CD4-positive, CD25-positive, alpha-beta regulatory T cell (primary cell): ENCODE results near the gene KLHDC8A. TPM values are rescaled to one million over a fixed set of nuclear protein-coding genes. Genes with fewer than 3 reads are reported as not detected.
A peak's percentile ranks its signal among the peaks of the same experiment; 100 is the strongest.

Experiments
- ATAC-seq, 2 donors: fragments of 150-1000 bp; cut with Tn5 transposase; one replicate each; pipeline ENCODE4 v1.10.0; 2021; ENCODE audit warnings: low read depth in 2 of 2, moderate number of reproducible peaks in 2 of 2, moderate library complexity in 1 of 2
- DNase-seq, 3 donors: peaks; one replicate each; pipeline versions ENCODE4 v3.0.0 to v3.0.0-alpha.2; 2012 to 2022; ENCODE audit warnings: mixed read lengths in 1 of 3
- H3K27ac ChIP-seq: one replicate; pipeline ENCODE4 v1.7.0; 2013; ENCODE audit warnings: mild to moderate bottlenecking, low read length; ENCODE audit not compliant: insufficient read depth, poor library complexity, severe bottlenecking
- H3K27me3 ChIP-seq: one replicate; pipeline ENCODE4 v1.7.0; 2013; ENCODE audit warnings: low read length; ENCODE audit not compliant: control insufficient read depth, insufficient read depth
- H3K36me3 ChIP-seq: one replicate; pipeline ENCODE4 v1.7.0; 2013; ENCODE audit warnings: mild to moderate bottlenecking, low read length, moderate library complexity; ENCODE audit not compliant: control insufficient read depth, insufficient read depth
- H3K4me1 ChIP-seq: 2 replicates; pipeline ENCODE4 v1.7.0; 2013; ENCODE audit warnings: mild to moderate bottlenecking, low read length; ENCODE audit not compliant: insufficient read depth, control insufficient read depth, poor library complexity, severe bottlenecking
- H3K4me3 ChIP-seq: one replicate; pipeline ENCODE4 v1.7.0; 2013; ENCODE audit warnings: low read depth, mild to moderate bottlenecking, low read length, moderate library complexity
- H3K9me3 ChIP-seq, 2 experiments: 1 replicate in 1 of 2; 2 replicates in 1 of 2; pipeline ENCODE4 v1.7.0; 2013; ENCODE audit warnings: low read length in 2 of 2, mild to moderate bottlenecking in 1 of 2, moderate library complexity in 1 of 2; ENCODE audit not compliant: control insufficient read depth in 2 of 2
- H3K27ac Mint-ChIP-seq, 3 donors: one replicate each; pipeline ENCODE4 v1.8.0; 2020 to 2022; ENCODE audit warnings: mild to moderate bottlenecking in 3 of 3, mixed read lengths in 3 of 3, moderate library complexity in 2 of 3
- H3K27me3 Mint-ChIP-seq: one replicate; pipeline ENCODE4 v1.8.0; 2022; ENCODE audit warnings: mild to moderate bottlenecking, mixed read lengths
- H3K36me3 Mint-ChIP-seq: one replicate; pipeline ENCODE4 v1.8.0; 2020; ENCODE audit warnings: mixed read lengths
- H3K4me1 Mint-ChIP-seq, 4 donors: one replicate each; pipeline ENCODE4 v1.8.0; 2020 to 2022; ENCODE audit warnings: mixed read lengths in 4 of 4, mild to moderate bottlenecking in 1 of 4
- H3K4me3 Mint-ChIP-seq, 4 donors: one replicate each; pipeline ENCODE4 v1.8.0; 2020 to 2022; ENCODE audit warnings: mild to moderate bottlenecking in 4 of 4, mixed read lengths in 4 of 4, moderate library complexity in 3 of 4
- H3K9me3 Mint-ChIP-seq, 7 donors: one replicate each; pipeline ENCODE4 v1.8.0; 2020 to 2022; ENCODE audit warnings: mixed read lengths in 7 of 7, mild to moderate bottlenecking in 3 of 7, moderate library complexity in 2 of 7
- polyA plus RNA-seq, 4 donors: library from polyadenylated mRNA; unstranded; fragments of 300-500 nt; fragmentation: Illumina TruSeq; gene quantifications; one replicate each; pipeline ENCODE4 v1.2.3, GENCODE V29; 2021
- total RNA-seq: library from RNA; stranded (reverse); gene quantifications from one replicate; pipeline ENCODE4 v1.2.3, GENCODE V29; 2022

Gene KLHDC8A
- total and polyA plus RNA-seq, 5 donors from 2014 or later, result 0.06 TPM; not detected in 4

GRCh38 chr1:205319081-205320018 is 37.4 kb downstream of the KLHDC8A start:
- Histone ChIP-seq H3K9me3 (no peaks in the 10 kb centered on the region), H3K27me3 (no peaks in the 10 kb centered on the region), H3K4me1 (peaks cover 68% of the 10 kb centered on the region), H3K4me3 (peak overlapping the region; percentile 91), H3K36me3 (peaks cover 4% of the 10 kb centered on the region), H3K27ac (peak overlapping the region; percentile 54)
- Mint-ChIP-seq H3K27ac (peak overlapping the region; percentile 72 to 95 (median 74)), H3K4me1 (peaks cover 14 to 86% (median 69%) of the 10 kb centered on the region in 4 donors), H3K27me3 (peaks cover 30% of the 10 kb centered on the region), H3K9me3 (no peaks in the 10 kb centered on the region), H3K4me3 (peak overlapping the region; percentile 97 to 100 (median 97)), H3K36me3 (peaks cover 32% of the 10 kb centered on the region)
- ATAC-seq (peak; percentile 12 to 20), DNase-seq (peak in 2 of 3 donors; percentile 33 to 50)

- peaks cover 77% of the 10 kb centered on the region for H3K4me1 ChIP-seq
- DNase-seq, result no peak
- H3K9me3 ChIP-seq, result no peaks in the 10 kb centered on the region
- peak overlapping the region; percentile 56 for H3K27ac ChIP-seq
- H3K4me3 ChIP-seq, result peak overlapping the region; percentile 91
- H3K36me3 ChIP-seq, result peaks cover 4% of the 10 kb centered on the region
- no peak for ATAC-seq
- Mint-ChIP-seq H3K36me3 (peaks cover 32% of the 10 kb centered on the region), H3K27ac (peak overlapping the region; percentile 72 to 93 (median 83)), H3K27me3 (peaks cover 25% of the 10 kb centered on the region), H3K9me3 (no peaks in the 10 kb centered on the region), H3K4me3 (peak overlapping the region; percentile 97 to 100 (median 97)), H3K4me1 (peaks cover 19 to 88% (median 72%) of the 10 kb centered on the region in 4 donors)
- no peaks in the 10 kb centered on the region for H3K27me3 ChIP-seq
Observed at GRCh38 chr1:205318231-205318991, 38.3 kb downstream of the KLHDC8A start.

- DNase-seq, result no peak
- Mint-ChIP-seq H3K4me3 (peak overlapping the region; percentile 97 to 100 (median 97)), H3K27me3 (peaks cover 24% of the 10 kb centered on the region), H3K4me1 (peaks cover 28 to 96% (median 78%) of the 10 kb centered on the region in 4 donors), H3K9me3 (no peaks in the 10 kb centered on the region), H3K27ac (peak overlapping the region; percentile 92 to 94 (median 93)), H3K36me3 (peaks cover 32% of the 10 kb centered on the region)
- peak overlapping the region; percentile 91 for H3K4me3 ChIP-seq
- ATAC-seq, result no peak
- H3K36me3 ChIP-seq, result peaks cover 4% of the 10 kb centered on the region
- H3K27ac ChIP-seq, result peak overlapping the region; percentile 56
- no peaks in the 10 kb centered on the region for H3K9me3 ChIP-seq
- H3K27me3 ChIP-seq, result no peaks in the 10 kb centered on the region
- peaks cover 87% of the 10 kb centered on the region for H3K4me1 ChIP-seq
Observed at GRCh38 chr1:205317311-205317917, 39.3 kb downstream of the KLHDC8A start.

- Histone ChIP-seq H3K4me3 (peak overlapping the region; percentile 49), H3K4me1 (peaks cover 87% of the 10 kb centered on the region), H3K36me3 (peaks cover 17% of the 10 kb centered on the region), H3K9me3 (no peaks in the 10 kb centered on the region), H3K27me3 (no peaks in the 10 kb centered on the region), H3K27ac (peak overlapping the region; percentile 59)
- peaks cover 19% of the 10 kb centered on the region for H3K27me3 Mint-ChIP-seq
- peaks cover 43% of the 10 kb centered on the region for H3K36me3 Mint-ChIP-seq
- H3K4me3 Mint-ChIP-seq, result peak overlapping the region; percentile 87 to 100 (median 97)
- DNase-seq (peak in 1 of 3 donors; percentile 20), ATAC-seq (no peak)
- peaks cover 28 to 96% (median 83%) of the 10 kb centered on the region in 4 donors for H3K4me1 Mint-ChIP-seq
- H3K27ac Mint-ChIP-seq, result peak overlapping the region; percentile 71 to 96 (median 93)
- no peaks in the 10 kb centered on the region for H3K9me3 Mint-ChIP-seq
Observed at GRCh38 chr1:205316161-205316566, 40.6 kb downstream of the KLHDC8A start.

- H3K9me3 Mint-ChIP-seq, result no peaks in the 10 kb centered on the region
- peaks cover 46% of the 10 kb centered on the region for H3K36me3 Mint-ChIP-seq
- Histone ChIP-seq H3K4me1 (peaks cover 84% of the 10 kb centered on the region), H3K27me3 (no peaks in the 10 kb centered on the region), H3K27ac (peak overlapping the region; percentile 74), H3K4me3 (peak overlapping the region; percentile 61), H3K36me3 (peaks cover 27% of the 10 kb centered on the region), H3K9me3 (no peaks in the 10 kb centered on the region)
- DNase-seq (no peak), ATAC-seq (no peak)
- H3K4me1 Mint-ChIP-seq, result peaks cover 28 to 99% (median 83%) of the 10 kb centered on the region in 4 donors
- peaks cover 11% of the 10 kb centered on the region for H3K27me3 Mint-ChIP-seq
- H3K4me3 Mint-ChIP-seq, result peak overlapping the region; percentile 88 to 97 (median 88)
- peak overlapping the region; percentile 93 to 97 (median 96) for H3K27ac Mint-ChIP-seq
Observed at GRCh38 chr1:205315008-205315618, 41.6 kb downstream of the KLHDC8A start.

- Histone ChIP-seq H3K9me3 (no peaks in the 10 kb centered on the region), H3K27me3 (no peaks in the 10 kb centered on the region), H3K27ac (peak overlapping the region; percentile 74), H3K4me3 (peak overlapping the region; percentile 76), H3K36me3 (peaks cover 40% of the 10 kb centered on the region), H3K4me1 (peaks cover 73% of the 10 kb centered on the region)
- DNase-seq, result peak in 2 of 3 donors; percentile 30 to 64
- peaks cover 37% of the 10 kb centered on the region for H3K36me3 Mint-ChIP-seq
- H3K27me3 Mint-ChIP-seq, result peaks cover 3% of the 10 kb centered on the region
- peak; percentile 75 to 76 for ATAC-seq
- H3K4me3 Mint-ChIP-seq, result peak overlapping the region; percentile 88 to 97 (median 88)
- H3K4me1 Mint-ChIP-seq, result peaks cover 34 to 97% (median 73%) of the 10 kb centered on the region in 4 donors
- peak overlapping the region; percentile 93 to 97 (median 96) for H3K27ac Mint-ChIP-seq
- no peaks in the 10 kb centered on the region for H3K9me3 Mint-ChIP-seq
Observed at GRCh38 chr1:205313563-205314308, 43.0 kb downstream of the KLHDC8A start.
